ENCODE data around the gene ADGRV1.

- TF ChIP-seq CTCF (IDR thresholded peaks at IDR 0.05; ENCODE audit: extremely low read depth in 1 of 2, insufficient read depth in 1 of 2, low read depth in 1 of 2, low read length in 2 of 2) (no peak), POLR2A (IDR thresholded peaks at IDR 0.05; ENCODE audit: low read depth, low read length) (no peak)
Observed at GRCh38 chr5:90968319-90968718, 409.7 kb downstream of the ADGRV1 start.
